ENCODE results near the gene JARID2.

Gene JARID2

DNA sequence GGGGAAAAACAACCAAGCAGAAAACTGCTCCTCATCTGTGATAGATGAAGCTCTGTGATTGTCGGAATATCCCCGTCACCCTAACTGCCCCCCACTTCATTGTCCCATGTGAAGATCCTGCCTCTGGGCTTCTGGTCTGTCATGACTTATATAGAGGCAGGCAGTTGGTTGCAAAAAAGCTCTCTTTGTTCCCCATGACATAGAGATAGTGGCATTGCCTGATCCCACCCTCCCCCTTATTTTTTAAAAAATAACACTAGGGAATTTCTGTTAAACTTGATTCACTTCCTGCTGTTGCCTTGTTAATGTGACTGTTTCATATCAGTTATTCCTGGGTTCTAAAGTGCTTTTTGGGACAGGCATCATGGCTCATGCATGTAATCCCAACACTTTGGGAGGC, 203.1 kb downstream of the JARID2 start:
- DNase-seq, result no peak

DNA sequence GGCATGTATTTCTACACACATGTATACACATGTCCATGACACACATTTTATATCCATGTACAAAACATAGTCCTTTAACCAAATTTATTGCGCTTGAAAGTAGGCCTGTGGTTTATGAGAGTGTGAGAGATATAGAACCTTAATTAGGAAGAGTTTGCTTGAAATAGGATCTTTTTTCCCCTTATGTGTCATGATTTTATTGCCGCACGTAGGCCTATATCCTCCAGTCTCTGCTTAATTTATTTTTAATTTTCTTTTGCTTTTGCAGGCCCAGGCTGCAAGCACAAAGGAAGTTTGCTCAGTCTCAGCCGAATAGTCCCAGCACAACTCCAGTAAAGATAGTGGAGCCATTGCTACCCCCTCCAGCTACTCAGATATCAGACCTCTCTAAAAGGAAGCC, 205.9 kb downstream of the JARID2 start:
- no peak for DNase-seq

DNA sequence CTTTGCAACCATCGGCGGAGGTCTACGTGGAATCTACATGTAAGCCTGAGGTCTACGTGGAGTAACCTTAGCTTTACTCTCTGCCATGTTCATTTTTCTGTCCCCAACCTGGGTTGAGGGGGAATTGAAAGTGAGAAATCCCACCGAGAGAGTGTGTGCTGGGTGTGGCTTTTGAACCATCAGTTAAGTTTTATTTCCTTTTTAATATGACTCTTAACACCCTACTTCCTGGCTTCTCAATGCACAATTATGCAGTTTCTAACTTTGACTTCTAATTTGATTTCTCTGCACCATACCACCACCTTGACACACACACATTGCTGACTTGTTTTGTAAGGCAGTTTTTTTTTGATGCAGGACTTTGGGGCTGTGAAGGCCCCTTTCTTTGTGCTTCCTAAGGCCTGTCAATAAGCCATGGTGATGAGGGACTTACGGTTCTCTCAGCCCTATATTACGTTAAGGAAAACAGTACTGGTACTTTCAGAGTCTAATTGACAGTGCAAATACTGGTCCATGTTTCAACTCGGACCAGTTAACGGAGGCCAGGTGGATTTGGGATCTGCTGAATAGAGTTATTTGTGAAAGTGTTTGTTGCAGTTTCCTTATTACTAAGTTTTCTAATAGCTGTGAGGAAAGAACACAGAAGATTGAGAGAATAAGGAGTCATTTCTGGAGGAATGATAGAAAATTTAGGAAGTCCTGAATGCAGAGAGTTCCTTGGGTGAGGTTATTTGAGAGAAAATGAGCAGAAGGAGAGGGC, 206.5 kb downstream of the JARID2 start:
- DNase-seq, result no peak

DNA sequence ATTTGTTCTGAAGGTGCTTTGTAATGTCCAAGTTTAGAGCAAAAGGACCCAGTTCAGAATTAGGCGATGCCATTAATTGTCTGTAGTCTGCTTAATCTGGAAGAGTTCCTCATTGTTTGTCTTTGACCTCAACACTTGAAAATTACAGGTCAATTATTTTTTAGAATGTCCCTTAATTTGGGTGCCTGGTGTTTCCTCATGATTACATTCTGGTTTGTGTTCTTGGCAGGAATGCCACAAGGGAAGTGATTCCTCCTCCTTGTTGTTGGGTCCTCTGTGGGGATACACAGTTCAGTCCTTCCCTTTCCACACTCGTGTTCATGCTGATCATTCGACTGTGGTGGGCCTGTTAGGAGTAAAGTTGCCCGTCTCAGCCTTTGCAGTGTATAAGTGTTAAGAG, 207.3 kb downstream of the JARID2 start:
- no peak for DNase-seq

DNA sequence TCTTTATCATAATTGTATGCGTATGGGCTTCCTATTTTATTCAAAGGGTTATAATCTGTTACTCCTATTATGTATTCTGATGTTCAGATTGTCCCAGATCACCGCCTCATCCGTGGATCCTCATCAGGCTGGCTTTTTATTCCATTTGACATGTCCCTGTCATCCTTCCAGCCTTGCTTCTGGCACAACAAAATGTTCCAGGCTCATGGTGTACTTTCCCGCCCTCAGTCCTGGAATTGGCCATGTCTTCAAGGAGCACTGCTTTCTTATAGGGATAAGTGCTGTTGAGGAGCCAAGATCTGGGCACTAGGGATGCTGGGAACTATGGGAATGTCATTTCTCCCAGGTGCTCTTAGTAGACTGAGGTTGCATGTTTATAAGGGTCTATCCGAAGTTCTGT, 207.8 kb downstream of the JARID2 start:
- no peak for DNase-seq

DNA sequence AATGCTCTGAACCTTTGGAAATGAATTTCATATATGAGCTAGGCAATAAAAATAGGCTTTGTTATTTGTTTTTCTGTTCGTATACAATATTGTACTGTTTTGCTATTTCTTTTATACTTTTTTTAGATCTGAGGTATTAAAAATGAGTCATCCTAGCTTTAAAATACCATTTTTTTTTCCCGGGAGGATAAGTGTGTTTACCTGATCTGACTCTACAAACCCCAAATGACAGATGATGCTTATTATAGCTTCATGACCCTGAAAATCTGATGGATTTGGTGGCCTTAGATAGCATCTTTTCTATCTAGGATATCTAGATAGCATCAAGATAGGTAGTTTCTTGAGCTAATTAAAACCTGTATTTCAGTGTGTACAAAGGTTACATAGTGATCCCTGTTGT, 210.6 kb downstream of the JARID2 start:
- no peak for DNase-seq

DNA sequence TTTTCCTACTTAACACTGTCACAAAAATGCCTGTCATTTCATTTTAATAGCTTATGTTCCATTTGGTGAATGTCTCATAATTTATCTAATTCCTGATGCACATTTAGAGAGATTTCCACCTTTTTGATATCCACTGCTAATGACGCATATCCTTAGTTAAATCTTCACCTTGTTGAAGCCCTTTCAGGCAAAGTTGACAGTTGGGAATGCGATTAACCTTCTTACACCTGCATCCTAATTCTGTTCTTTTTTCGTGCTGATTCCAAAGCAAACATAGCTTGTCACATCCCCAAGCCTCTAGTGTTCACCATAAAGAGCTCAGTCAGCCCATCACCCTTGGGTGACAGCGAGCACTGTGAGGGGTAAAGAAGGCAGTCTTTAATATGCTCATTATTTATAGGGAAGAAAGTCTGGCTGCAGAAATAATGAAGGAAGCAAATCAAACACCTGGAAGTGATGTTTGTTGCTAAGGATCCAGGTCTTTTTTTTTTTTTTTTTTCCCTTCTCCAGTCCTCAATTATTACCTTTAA, 211.3 kb downstream of the JARID2 start:
- DNase-seq, result no peak

DNA sequence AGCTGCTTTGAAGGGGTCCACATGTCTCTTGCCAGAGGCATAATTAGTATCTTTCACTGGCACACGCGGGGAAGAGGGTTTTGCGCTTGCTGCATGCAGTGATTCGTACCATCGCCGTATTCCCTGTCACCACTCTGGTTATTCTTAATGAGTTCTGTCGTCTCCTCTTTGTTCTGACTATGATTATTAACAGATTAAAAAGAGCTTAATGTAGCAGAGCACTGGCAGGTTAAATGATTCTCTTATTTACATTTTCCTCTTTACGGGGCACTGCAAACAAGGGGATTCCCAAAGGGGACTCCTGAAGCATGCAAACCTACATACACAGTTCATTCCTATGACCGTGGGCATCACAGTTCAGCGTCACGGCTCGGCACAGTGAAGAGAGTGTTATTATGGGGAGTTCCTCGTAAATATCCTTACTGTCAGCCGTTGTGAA, 212.2 kb downstream of the JARID2 start:
- DNase-seq, result no peak

DNA sequence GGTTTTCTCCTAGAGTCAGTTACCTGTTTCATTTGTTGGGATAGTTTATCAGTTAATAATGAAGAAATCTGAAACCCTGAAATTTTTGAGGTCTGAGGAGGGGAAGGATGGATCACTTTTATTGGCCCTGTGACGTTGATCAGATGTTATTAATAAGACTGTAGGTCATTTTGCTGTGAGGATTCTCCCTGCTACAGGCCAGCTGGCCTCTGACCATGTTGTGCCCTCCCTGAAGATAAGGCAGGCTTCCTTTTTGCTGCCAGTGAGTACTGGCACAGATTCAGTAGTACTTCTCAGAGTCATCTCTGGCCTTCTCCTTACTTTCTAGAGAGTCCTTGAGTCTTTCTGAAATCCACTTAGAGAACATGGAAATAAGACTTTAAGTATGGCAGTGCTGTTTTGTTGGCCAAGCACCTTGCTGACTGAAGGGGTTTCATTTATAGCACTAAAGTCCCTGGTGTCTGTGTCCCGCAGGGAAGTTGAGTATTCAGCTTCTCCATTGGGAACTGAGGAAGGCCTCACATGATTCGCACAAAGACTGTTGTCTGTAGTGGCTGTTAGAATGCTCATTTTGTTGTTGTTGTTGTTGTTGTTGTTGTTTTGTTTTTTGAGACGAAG, 214.3 kb downstream of the JARID2 start:
- no peak for DNase-seq

DNA sequence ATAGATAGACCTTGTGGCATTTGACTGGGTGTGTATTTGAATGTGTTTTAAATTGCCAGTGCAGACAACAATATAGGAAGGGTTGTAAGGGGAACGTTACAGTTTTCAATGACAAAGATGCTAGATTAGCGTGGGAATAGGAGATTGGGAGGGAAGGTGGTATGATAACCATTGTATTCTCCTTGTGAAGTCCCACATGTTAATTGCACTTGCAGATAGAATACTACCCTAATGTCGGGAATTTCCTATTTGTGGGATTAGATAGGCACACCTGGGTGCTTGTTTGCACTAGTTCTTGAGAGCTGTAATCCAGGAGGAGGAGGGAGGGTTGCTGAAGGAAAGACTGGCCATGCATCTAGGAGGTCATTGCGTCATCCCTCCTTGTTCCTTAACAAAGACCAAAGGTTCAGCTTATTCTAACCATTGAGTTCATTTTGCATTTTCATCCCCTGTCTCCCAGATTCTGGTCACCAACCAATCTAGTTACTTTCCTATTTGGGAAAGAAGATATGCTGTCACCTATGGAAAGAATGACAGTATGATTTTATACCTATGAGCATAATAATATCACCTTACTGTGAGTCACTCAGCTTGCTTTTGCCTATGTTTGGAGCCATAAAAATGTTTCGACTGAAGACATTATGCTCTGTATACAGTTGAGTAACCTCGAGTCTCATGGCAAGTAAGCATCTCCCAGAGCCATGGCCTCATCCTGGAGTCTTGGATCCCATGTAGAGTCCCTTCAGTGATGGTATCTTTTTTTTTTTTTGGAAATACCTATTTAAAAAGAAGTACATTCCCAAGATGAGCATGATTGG, 215.5 kb downstream of the JARID2 start:
- DNase-seq, result no peak

DNA sequence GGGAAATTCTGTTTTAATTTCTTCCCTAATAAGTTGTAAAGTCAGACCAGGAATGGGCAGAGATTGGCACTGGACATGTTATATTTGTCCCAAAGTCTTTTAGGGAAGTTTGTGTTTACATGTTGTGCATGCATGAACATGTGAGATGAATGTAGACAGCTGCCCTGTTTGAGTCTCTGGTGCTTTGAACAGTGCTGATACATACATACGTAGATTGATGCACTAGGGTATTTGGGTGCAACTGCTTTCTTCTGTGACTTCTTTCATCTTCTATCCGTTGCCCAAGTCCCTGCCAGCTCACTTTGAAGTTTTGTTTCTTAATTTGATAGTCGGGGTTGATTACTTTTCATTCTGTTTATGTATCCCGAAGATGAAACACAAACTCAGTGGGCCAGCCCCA, 216.4 kb downstream of the JARID2 start:
- no peak for DNase-seq

DNA sequence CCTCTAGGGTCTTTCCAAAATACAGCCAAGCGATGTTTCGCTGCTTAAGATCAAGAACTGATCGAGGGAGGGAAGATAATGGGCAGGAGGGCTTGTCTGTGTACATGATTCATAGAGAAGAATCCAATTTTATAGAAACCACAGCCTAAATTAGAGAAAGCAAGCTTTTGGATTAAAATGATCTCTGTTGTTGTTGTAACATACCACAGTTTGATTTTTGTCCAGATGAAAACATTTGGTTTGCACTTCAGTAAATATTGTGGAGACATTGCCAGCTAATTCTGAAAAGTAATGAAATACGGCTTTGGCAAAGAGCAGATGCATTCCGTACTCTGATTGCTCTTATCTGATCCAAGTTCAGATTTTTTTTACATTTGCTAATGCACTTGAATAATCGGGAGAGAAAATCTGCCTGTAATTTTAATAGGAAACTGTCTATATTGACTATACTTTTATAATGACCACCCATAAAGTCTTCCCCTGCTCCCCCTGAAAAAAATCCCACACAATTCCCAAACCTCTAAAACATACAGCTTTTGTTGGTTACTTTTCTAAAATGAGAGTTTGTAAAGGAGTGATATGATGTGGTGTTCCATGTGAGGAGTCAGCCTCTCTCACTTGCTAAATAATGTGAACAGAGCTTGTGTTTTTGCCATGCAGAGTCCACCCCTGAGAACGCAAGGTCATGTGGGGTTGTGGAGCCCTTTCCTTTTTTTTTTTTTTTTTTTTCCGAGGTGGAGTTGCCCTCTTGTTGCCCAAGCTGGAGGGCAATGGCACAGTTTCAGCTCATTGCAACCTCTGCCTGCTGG, 217.1 kb downstream of the JARID2 start:
- DNase-seq, result no peak

DNA sequence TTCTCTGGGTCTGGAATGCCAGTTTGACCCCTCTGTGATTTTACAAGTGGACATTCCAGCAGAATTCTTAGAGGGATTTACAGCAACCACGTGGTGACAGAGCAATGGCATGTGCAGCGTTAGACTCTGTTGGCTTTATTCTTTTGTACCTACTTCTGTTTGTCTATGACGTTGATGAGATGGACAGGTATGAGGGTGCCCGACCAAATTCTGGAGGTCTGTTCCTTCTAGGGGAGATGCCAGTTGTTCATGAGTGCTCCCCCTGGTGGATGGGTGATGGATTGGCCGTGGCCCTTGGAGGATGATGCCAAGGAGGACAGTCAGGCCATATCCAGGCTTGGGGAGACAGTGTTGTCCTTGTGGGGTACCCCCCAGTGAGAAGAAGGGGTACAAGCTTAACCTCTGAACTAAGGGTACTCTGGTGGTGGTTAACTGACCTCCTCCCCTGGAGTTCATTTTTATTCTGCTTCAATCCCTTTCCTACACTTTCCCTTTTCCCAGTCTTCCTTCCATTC, 218.4 kb downstream of the JARID2 start:
- DNase-seq, result peak; percentile 46

DNA sequence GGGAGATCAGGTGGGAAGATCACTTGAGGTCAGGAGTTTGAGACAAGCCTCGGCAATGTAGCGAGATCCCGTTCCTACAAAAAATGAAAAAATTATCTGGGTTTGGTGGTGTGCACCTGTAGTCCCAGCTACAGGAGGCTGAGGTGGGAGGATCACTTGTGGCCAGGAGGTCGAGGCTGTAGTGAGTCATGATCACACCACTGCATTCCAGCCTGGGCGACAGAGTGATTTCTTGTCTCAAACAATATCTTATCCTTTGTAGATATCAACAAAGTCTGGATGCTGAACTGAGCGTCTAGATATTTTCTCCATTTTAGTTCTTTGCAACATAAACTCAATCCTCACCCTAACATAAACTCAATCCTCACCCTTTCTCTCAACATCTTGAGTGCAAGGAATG, 219.3 kb downstream of the JARID2 start:
- DNase-seq, result no peak

DNA sequence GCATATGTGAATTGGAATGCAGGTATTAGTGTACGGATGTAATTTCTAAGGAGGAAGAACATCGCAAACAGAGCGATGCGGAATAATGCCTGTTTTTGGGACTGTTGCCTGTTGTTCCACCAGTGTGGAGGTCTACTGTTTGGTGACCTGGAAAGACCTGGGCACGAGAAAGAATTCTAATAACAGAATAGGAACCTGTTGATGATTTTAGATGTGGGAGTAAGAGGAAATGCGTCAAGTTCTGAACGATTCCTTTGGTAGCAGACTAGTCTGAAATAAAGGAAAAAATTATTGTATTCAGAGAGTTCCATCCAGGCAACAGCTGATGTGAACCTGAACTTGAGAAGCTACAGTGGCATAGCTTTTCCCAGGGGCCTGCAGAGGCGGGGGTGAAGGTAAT, 224.9 kb downstream of the JARID2 start:
- DNase-seq, result no peak

DNA sequence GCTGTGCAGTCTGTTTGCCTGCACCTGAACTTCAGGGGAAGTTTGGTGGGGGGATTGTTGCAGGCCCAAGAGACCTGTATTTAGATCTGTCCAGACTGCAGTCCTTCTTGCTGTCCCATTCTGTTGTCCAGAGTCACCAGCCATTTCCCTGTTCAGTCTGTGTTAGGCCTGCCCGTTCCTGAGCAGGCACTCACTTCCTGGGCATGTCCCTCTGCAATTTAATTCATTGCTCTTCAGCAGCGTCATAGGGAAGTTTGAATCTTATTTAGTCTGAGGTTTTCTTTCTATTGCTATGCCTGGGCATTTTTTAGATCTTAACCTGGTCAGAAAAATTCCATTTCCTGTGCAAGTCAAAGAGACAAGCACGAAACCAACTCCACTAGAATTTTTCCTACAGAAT, 226.8 kb downstream of the JARID2 start:
- DNase-seq, result no peak

DNA sequence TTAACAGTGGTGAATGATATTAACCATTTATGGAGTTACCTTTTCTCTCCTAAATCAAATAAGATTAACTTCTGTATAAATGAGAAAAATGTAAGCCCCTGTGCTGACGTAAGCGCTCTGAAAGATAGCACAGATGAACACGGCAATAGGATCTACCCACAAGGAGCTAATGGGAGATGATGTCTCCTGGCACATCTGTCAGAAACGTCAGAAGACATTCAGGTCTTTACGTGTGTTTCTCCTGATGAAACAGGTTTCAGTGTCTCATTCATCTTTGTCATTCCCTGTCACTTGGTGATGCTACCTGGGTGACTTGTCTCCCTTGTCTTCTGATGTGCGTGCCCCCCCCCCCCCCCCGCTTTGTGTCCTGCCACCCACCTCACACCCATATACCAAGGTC, 227.3 kb downstream of the JARID2 start:
- no peak for DNase-seq

DNA sequence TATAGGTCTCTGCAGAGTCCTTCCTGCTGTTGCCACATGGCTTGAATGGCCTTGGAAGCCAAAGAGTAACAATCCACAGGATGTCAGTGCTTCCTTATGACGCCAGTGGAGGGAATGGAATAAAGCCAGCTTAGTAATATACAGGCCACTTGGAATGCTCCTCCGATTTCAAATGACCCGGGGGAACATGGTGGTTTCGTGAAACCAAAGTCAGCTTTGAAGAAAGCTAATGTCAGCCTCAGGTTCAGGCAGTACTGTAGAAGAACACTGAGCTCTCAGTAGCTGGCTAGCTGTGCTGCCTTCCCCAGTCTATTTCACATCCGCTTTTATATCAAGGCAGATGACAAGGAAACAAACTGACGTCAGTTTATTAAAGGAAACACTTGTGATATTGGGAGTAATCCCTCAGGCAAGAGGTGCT, 227.9 kb downstream of the JARID2 start:
- no peak for DNase-seq

DNA sequence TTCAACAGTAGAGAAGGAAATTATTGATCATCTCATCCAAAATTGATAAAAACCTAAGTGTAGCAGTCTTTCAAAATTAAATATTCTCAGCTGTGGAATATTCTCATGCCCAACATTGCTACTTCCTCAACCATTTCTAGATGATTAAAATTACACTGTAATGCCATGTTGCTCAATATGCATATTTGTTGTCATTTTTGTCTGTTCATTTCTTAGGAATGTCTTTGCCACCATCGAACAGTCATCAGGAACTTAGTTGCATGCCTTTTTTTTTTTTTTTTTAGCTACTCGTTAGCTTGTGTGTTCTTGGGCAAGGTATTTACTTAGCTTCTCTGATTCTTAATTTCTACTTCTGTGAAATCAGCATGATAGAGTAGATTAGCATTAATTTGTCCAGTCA, 228.3 kb downstream of the JARID2 start:
- no peak for DNase-seq

DNA sequence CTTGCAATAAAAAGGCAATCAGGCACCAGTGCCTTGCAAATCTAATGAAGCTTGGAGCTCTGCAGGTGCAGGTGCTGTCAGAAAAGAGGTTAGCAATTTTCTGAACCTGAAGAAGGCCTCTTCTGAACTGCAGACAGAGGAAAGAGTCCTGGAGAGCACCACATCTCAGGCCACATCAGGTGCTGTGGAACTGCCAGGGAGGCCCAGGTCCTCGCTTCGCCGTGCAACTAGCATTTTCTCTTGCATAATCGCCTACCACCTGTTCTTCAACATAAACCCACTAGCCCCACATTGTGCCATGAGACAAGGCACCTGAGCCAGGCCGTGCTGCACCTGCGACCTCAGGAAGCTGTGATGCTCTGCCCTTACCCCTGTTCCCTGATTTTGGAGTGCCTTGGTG, 229.4 kb downstream of the JARID2 start:
- DNase-seq, result no peak

DNA sequence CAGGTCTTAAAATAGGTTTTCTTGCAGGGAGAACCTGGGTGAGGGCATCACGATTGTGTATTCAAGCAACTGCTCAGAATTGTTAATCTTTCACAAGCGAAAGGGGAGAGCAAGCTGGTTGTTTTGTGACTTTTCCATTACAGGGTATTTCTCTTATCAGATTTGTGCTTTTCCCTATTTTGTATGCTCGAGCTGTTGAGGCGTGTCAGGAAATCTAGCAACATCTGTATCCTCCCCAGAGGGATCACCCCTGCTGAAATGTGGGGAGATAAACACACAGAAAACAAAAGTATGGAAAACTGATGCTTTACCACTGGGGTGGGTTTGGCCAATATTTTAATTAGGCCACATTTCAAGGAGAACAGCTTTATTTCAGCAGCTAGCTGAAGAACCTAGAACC, 230.0 kb downstream of the JARID2 start:
- no peak for DNase-seq

DNA sequence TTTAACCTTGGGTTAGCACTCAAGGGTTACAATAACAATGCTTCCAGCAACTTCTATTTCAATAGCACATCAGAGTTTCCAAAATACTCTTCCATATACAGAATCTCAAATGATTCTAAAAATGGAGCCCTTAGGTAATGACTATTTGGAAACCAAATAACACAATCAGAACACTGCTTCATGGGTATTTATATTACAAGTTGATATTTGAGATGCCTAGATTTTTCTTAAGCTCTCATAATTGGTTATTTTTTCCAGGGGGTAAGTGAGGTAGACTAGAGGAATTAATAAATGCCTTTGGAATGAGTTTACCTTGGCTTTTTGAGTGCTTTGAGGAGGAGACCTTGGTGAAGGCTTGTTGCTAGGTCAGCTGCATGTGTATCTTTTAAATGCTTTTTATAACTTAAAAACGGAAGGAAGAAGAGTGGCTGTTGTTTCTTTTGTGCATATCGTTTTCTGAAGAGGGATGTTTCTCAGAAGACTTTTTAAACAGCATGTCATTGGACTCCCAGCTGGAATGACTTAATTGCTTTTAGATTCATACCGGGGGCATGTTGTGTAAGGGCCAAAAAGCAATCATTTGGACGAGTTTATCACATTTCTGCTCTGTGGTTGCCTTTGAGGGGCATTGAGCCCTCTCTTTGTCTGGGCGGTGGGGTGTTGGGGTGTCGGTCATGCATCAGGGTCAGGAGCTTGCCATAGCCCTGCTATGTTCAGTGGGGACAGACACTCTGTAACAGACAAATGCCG, 230.9 kb downstream of the JARID2 start:
- no peak for DNase-seq

Data from activated CD4-positive, alpha-beta T cell treated with anti-CD3 and anti-CD28 coated beads for 1 hour (primary cell).